ENCODE measurements around the gene NME9.

NME9 gene

DNA sequence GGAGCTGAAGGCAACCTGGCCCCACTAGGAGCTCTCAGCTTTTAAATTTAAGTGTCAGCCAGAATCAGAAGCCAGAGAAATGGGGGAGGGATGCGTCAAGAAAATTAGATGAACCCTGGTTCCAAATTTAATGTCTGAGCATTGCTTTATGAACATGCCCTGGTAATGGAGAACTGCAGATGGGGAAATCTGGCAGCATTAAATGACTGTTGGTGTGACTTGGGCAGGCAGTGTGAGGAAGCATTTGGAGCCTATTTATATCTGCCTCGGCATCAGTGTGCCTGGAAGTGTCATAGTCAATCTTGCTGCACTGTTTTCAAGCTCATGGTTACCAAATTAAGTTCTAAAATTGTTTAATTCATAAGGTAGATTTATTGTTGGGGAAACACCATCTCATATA is 29.0 kb downstream of the NME9 start:
- Mint-ChIP-seq H3K36me3 (peaks cover 24% of the 10 kb centered on the region), H3K9me3 (no peaks in the 10 kb centered on the region), H3K27me3 (no peaks in the 10 kb centered on the region), H3K4me3 (no peak overlapping the region), H3K4me1 (peaks cover 14% of the 10 kb centered on the region), H3K27ac (no peak overlapping the region)
- no peak for DNase-seq
- CTCF ChIA-PET = interaction anchor here (1.3 kb wide), 1 partner anchor 28 kb away, joined by 3 read pairs; no protein-coding TSS in a partner anchor

DNA sequence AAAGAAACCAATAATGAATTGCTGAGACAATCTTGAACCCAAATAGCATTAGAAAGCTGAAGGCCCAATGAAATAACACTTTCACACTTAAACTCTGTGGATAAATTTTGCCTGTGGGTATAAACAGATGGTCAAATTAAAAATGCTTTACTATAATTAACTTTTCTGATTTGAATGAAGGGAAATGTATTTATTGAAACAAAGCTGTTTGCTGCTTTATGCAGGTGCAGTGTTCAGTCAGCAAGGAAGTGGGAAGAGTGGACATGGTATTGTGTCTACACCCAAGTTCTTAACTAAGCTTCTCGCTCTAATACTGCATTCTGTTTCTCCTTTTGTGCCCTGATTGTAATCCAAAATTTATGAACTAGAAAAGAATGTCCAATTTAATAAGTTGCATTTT is 31.8 kb downstream of the NME9 start:
- CTCF ChIA-PET = no interaction called here
- DNase-seq = no peak
- Mint-ChIP-seq H3K4me3 (no peak overlapping the region), H3K36me3 (peaks cover 36% of the 10 kb centered on the region), H3K27ac (no peak overlapping the region), H3K27me3 (no peaks in the 10 kb centered on the region), H3K9me3 (no peaks in the 10 kb centered on the region), H3K4me1 (peaks cover 14% of the 10 kb centered on the region)

DNA sequence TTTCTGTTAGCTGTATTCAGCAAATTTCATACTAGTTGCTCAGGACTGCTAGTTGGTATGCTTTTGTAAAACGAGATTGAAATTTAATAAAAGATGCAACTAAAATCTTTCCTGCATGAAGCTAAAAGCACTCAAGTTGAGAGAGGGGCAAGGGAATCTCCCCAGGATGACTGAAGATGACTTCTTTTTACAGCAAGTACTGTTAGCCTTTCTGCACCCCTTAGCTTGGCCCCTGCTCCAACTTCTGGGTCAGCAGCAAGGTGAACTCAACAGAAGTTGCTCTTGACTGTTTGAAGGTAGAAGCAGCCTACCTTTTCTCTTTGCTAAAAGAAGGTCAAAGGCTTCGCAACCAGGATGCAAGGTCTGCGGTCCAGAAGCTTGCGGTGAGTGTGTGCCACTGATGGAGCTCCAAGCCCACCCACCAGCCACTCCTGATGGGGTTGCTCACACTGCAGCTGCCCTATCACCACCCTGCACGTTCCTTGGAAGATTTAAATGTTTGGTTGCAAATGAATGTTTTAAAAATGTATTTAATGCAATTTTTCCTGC is 32.5 kb downstream of the NME9 start:
- Mint-ChIP-seq H3K27me3 (no peaks in the 10 kb centered on the region), H3K27ac (no peak overlapping the region), H3K4me1 (peaks cover 14% of the 10 kb centered on the region), H3K9me3 (no peaks in the 10 kb centered on the region), H3K4me3 (no peak overlapping the region), H3K36me3 (peaks cover 41% of the 10 kb centered on the region)
- CTCF ChIA-PET = interaction anchor here (0.6 kb wide), 1 partner anchor 252 kb away, joined by 3 read pairs; no protein-coding TSS in a partner anchor
- DNase-seq = no peak

DNA sequence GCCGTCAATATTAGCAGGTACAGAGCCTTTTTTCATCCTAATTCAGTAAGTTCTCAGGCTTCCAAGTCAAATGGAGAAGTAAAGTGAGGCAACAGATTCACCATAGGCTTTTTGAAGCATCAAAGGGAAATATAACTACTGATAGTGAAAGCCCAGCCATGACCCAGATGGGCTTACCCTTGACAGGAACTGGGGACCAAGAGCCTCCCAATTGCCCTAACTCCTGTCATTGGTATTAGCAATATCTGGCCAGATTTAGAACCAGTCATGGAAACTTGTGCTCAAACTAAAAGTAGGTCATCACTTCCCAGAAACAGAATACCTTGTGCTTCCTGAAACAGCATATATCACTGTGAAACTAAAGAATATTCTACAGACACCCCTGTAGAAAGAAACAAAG is 33.0 kb downstream of the NME9 start:
- CTCF ChIA-PET = interaction anchor here (0.6 kb wide), 1 partner anchor 252 kb away, joined by 3 read pairs; no protein-coding TSS in a partner anchor
- no peak overlapping the region for H3K27ac Mint-ChIP-seq

DNA sequence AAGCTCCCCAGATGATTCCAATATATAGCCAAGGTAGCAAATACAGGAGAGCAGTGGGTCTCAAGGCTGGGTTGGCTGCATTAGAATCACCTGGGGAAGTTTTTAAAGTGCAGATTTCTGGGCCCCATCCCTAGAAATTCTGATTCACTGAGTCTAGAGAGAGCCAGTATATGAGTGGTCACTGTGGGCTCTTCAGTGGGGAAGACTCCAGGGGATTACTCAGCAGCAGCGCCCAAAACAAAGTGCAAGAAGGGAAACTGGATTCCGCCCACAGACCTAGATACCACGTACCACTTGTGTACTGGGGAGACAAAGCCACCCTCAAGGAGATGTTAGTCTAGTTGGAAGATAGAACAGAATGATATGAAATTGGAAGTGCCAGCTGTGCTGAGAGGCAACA is 40.0 kb downstream of the NME9 start:
- H3K9me3 Mint-ChIP-seq = no peaks in the 10 kb centered on the region
- no peak for DNase-seq
- H3K36me3 Mint-ChIP-seq = peaks cover 36% of the 10 kb centered on the region
- no peaks in the 10 kb centered on the region for H3K4me1 Mint-ChIP-seq
- H3K27me3 Mint-ChIP-seq = no peaks in the 10 kb centered on the region
- H3K4me3 Mint-ChIP-seq = no peak overlapping the region
- H3K27ac Mint-ChIP-seq = no peak overlapping the region
- CTCF ChIA-PET = no interaction called here

More for the DNA sequence above, 33.0 kb downstream of the NME9 start:
- peaks cover 43% of the 10 kb centered on the region for H3K36me3 Mint-ChIP-seq
- H3K9me3 Mint-ChIP-seq = no peaks in the 10 kb centered on the region
- DNase-seq = no peak
- H3K27me3 Mint-ChIP-seq = no peaks in the 10 kb centered on the region
- peaks cover 14% of the 10 kb centered on the region for H3K4me1 Mint-ChIP-seq
- no peak overlapping the region for H3K4me3 Mint-ChIP-seq

DNA sequence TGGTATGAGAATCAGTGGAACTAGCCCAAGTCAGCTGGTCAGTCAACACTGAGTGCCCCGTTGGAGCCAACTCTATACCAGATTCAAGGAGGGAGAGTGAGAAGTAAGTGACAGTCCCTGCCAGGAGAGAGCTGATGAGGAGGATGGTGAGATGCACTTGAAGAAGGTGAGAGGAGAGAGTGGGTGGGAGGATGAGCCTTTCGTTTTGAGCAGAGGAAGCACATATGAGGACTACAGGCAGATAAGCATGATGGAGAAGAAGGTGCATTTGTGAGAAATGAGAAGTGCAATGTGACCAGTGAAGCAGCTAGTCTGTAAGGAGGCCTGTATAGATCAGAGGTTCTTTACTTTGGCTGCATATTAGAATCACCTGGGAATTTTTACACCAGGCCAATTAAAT is 40.4 kb downstream of the NME9 start:
- no peak for DNase-seq
- CTCF ChIA-PET = no interaction called here
- H3K27ac Mint-ChIP-seq = no peak overlapping the region
- H3K9me3 Mint-ChIP-seq = no peaks in the 10 kb centered on the region
- no peaks in the 10 kb centered on the region for H3K27me3 Mint-ChIP-seq
- H3K4me3 Mint-ChIP-seq = no peak overlapping the region
- H3K4me1 Mint-ChIP-seq = no peaks in the 10 kb centered on the region
- peaks cover 36% of the 10 kb centered on the region for H3K36me3 Mint-ChIP-seq

DNA sequence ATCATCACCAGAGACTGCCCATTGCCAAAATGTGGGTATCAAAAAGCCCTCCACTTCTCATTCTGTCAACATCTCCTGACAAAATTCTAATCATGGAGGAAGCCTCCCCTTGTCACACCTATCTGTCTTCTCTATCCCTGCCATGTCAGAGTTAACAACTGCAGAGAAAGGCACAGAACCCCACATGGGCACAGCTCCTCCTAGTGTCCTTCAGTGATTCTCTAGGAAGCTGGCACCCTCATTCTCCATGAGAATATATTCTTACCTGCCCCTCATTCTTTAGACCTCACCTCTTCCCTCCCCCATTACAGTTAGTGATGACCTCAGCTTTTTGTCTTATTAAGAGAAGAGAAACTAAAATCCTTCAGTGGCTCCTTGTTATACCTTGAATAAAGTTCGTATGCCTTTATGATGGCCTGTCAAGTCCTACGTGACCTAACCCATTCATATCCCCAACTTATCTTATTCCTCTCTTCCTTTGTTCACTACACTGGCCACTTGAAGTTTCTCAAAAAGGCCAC is 44.6 kb downstream of the NME9 start:
- no peak overlapping the region for H3K27ac Mint-ChIP-seq
- no peak for DNase-seq
- CTCF ChIA-PET = interaction anchor here (1.1 kb wide), 1 partner anchor 9 kb away, joined by 3 read pairs; no protein-coding TSS in a partner anchor
- H3K36me3 Mint-ChIP-seq = peaks cover 24% of the 10 kb centered on the region
- H3K27me3 Mint-ChIP-seq = no peaks in the 10 kb centered on the region
- no peak overlapping the region for H3K4me3 Mint-ChIP-seq
- H3K4me1 Mint-ChIP-seq = no peaks in the 10 kb centered on the region
- no peaks in the 10 kb centered on the region for H3K9me3 Mint-ChIP-seq

DNA sequence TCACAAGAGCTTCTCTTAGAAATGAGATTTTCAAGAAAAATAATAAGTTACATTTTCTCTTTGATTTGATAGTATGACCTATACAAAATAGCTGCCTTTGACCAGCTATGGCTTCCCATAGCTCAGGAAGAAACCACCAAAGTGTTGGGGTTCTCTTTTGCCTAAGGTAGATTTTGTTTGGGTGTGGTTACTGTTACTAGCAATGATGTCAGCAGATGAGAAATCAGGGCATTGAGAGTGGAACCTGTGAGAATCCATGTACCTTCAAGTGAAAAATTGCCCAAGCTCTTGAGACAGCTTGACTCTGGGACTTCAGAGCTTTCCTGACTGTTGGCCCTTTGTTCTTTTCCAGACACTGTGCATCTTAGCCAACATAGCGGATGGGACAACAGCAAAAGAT is 45.6 kb downstream of the NME9 start:
- Mint-ChIP-seq H3K27me3 (no peaks in the 10 kb centered on the region), H3K9me3 (no peaks in the 10 kb centered on the region), H3K4me3 (no peak overlapping the region), H3K36me3 (peaks cover 18% of the 10 kb centered on the region), H3K4me1 (no peaks in the 10 kb centered on the region), H3K27ac (no peak overlapping the region)
- CTCF ChIA-PET = interaction anchor here (0.7 to 1.2 kb wide), 4 partner anchors 9 to 165 kb away, joined by 3 to 4 read pairs (median 3); no protein-coding TSS in a partner anchor
- no peak for DNase-seq

DNA sequence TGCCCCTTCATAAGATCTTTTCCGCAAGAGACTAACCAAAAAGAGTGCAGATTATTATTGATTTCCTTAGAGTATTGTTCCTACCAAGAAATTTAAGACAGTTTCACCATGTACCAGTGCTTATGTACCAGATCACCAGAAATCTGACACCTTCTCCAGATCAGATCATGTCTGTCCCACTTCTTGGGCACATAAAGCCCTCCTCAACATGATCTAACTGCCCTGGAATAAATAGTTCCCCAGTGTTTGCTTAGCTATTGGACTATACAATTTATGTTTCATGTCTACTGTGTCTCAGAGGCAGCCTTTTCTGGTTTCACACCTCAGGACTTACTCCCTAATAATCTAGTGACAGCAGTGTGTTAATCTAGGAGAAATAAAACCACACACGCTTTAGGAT is 46.8 kb downstream of the NME9 start:
- Mint-ChIP-seq H3K36me3 (peaks cover 10% of the 10 kb centered on the region), H3K27ac (no peak overlapping the region), H3K27me3 (no peaks in the 10 kb centered on the region), H3K4me1 (no peaks in the 10 kb centered on the region), H3K4me3 (no peak overlapping the region), H3K9me3 (no peaks in the 10 kb centered on the region)
- CTCF ChIA-PET = interaction anchor here (0.8 to 1.2 kb wide), 2 partner anchors 10 to 312 kb away, joined by 3 read pairs; no protein-coding TSS in a partner anchor
- no peak for DNase-seq

DNA sequence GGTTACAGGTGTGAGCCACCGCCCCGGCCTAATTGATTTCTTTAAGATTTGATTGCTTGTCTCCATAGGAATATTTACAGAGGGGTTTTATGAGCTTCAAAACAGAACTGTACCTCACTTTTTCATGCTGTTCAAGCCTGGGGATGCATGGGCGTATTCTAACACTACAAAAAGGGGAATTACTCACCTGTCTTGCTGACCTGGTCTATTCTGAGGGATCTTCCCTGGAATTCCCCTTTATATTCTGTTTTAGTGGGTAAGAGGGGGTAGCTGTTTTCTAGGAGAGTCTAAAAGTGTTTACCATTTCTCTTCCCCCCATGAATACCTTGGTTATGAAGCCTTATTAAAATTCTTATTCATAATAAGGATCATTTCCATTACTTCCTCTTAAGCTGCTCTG is 48.1 kb downstream of the NME9 start:
- H3K9me3 Mint-ChIP-seq = no peaks in the 10 kb centered on the region
- no peaks in the 10 kb centered on the region for H3K4me1 Mint-ChIP-seq
- DNase-seq = no peak
- H3K27me3 Mint-ChIP-seq = no peaks in the 10 kb centered on the region
- CTCF ChIA-PET = no interaction called here
- no peak overlapping the region for H3K4me3 Mint-ChIP-seq
- no peak overlapping the region for H3K27ac Mint-ChIP-seq
- H3K36me3 Mint-ChIP-seq = peaks cover 10% of the 10 kb centered on the region

DNA sequence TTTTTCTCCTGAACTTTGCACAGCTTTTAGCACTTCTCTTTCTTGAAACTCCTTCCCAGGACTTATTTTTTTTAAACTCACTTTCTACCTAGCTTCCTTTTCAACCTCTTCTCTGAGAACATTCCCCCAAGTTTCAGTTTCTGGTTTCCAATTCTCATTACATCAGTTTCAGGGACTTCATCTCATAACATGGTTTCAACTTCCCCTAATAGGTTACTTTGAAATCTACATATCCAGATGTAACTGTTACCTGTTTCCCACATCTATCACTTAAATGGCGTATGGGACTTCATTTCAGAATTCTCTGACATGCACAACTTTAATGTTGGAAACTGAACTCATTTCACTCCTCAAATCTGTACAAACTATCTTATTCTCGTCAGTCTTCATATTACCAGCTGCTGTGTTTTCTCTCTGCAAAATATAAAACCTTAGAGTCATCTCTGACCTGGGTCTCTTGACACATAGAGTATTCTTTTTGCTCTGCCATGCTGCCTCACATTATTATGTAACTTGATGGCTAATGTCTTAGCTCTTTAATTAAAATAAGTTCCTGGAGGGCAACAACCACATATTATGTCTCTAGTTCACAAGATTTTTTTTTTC is 58.4 kb downstream of the NME9 start:
- peaks cover 8% of the 10 kb centered on the region for H3K4me1 Mint-ChIP-seq
- H3K9me3 Mint-ChIP-seq = no peaks in the 10 kb centered on the region
- H3K27ac Mint-ChIP-seq = peak overlapping the region; percentile 0
- CTCF ChIA-PET = interaction anchor here (1.8 kb wide), 1 partner anchor 56 kb away, joined by 4 read pairs; no protein-coding TSS in a partner anchor
- no peaks in the 10 kb centered on the region for H3K27me3 Mint-ChIP-seq
- H3K4me3 Mint-ChIP-seq = no peak overlapping the region
- DNase-seq = no peak
- H3K36me3 Mint-ChIP-seq = peaks cover 39% of the 10 kb centered on the region

DNA sequence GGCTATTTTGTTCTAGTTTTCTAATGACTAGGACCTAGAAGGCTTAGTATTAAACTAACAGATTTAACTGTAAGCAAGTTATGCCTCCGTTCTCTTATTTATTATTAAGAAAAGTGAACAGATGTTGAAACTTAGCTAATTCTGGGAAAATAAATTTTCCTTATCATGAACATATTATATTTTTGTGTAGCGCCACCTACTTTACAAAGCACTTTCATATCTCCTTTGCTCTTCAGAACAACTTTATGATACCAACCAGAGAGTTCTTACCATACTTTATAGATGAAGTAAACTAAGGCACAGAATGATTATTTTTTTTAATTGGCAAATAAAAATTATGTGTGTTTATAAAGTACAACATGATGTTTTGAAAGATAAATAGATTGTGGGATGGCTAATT is 59.4 kb downstream of the NME9 start:
- no peak for DNase-seq
- Mint-ChIP-seq H3K9me3 (no peaks in the 10 kb centered on the region), H3K27ac (no peak overlapping the region), H3K36me3 (peaks cover 36% of the 10 kb centered on the region), H3K4me1 (peaks cover 8% of the 10 kb centered on the region), H3K4me3 (no peak overlapping the region), H3K27me3 (no peaks in the 10 kb centered on the region)
- CTCF ChIA-PET = interaction anchor here (1.0 kb wide), 1 partner anchor 84 kb away, joined by 3 read pairs; no protein-coding TSS in a partner anchor

DNA sequence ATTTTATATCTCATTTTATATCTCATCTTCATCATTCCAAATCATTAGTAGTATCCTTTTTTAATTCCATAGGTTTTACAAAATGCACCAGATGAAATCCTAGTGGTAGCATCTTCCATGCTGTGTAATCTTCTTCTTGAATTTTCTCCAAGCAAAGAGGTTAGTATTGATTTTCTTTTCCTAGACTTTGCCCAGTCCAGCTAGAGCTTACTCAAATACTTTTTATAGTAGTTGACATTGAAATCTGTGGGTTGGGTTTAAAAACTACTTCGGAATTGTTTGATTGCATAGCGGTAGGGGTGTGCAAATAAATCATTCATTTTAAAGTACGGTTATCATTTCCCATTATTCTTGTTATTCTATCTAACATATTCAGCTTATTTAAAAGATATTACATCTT is 62.6 kb downstream of the NME9 start:
- Mint-ChIP-seq H3K4me3 (no peak overlapping the region), H3K9me3 (no peaks in the 10 kb centered on the region), H3K27me3 (no peaks in the 10 kb centered on the region), H3K36me3 (peaks cover 16% of the 10 kb centered on the region), H3K27ac (no peak overlapping the region), H3K4me1 (peaks cover 8% of the 10 kb centered on the region)
- CTCF ChIA-PET = no interaction called here
- no peak for DNase-seq

DNA sequence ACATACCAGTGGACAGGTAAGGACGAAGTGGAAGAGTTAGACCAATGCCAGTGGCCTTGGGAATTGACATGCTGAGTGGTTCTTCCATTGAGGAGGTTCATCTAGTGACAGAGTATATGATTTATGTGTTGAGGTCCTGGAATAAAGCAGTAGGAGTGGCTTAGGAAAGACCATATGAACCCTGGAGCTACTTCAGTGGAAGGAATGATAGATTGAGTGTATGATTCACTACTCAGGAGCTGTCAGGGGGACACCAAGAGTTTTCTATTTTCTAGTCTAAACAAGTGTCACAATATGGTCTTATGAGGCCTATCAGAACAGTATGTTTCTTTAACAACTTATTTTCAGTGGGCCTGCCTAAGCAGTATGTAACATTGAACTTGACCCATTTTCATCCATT is 63.9 kb downstream of the NME9 start:
- H3K4me1 Mint-ChIP-seq = peaks cover 2% of the 10 kb centered on the region
- CTCF ChIA-PET = no interaction called here

DNA sequence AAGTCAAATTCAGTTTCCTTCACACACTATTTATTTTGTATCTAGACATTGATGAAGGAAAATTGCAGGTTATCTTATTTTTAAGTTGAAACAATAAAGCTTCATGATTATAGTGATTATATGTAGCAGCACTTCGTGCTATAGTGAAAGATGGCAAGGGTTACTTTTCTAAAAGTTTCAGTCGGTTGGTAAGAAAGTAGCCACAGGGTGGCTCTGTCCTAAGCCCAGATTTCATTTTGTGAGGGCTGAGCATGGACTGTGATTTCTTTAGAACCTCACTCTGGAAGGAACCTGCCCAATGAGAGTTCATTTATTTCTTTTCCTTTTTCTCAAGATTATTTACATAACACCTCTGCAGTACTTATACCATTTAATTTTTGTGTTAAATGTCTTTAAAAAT is 66.5 kb downstream of the NME9 start:
- CTCF ChIA-PET = no interaction called here
- Mint-ChIP-seq H3K9me3 (no peaks in the 10 kb centered on the region), H3K4me1 (no peaks in the 10 kb centered on the region), H3K27me3 (no peaks in the 10 kb centered on the region), H3K36me3 (peaks cover 12% of the 10 kb centered on the region), H3K4me3 (no peak overlapping the region), H3K27ac (no peak overlapping the region)
- DNase-seq = no peak

More for the DNA sequence above, 63.9 kb downstream of the NME9 start:
- no peaks in the 10 kb centered on the region for H3K27me3 Mint-ChIP-seq
- no peaks in the 10 kb centered on the region for H3K9me3 Mint-ChIP-seq
- no peak overlapping the region for H3K4me3 Mint-ChIP-seq
- peaks cover 7% of the 10 kb centered on the region for H3K36me3 Mint-ChIP-seq
- no peak overlapping the region for H3K27ac Mint-ChIP-seq
- no peak for DNase-seq

Measured in activated naive CD4-positive, alpha-beta T cell treated with anti-CD3 and anti-CD28 coated beads, Interleukin-2, amount 10 ng/mL, durations not matched to agents 7 days and 5 days (primary cell).